SU-DHL-6 (cell line): ENCODE results near the gene NEK11.

ENCODE experiments used
- H2AFZ ChIP-seq: fragments of 200-600 bp; sonication (generic); 2 replicates; pipeline ENCODE4 v1.6.1; 2014; ENCODE audit warnings: low read depth, mild to moderate bottlenecking, moderate library complexity, mixed read lengths, antibody characterized with exemption, low read length; ENCODE audit not compliant: severe bottlenecking
- H3F3A ChIP-seq: fragments of 200-600 bp; shearing (Covaris generic); 2 replicates; pipeline ENCODE4 v1.6.0; 2016; ENCODE audit warnings: antibody characterized with exemption, mild to moderate bottlenecking; ENCODE audit not compliant: insufficient read depth
- H3K27ac ChIP-seq: fragments of 200-600 bp; sonication (generic); 2 replicates; pipeline ENCODE4 v1.5.1; 2016; ENCODE audit warnings: low read depth, mild to moderate bottlenecking, low read length, moderate library complexity, mixed read lengths
- H3K27me3 ChIP-seq: fragments of 200-600 bp; sonication (generic), shearing (Covaris generic); 2 replicates; pipeline ENCODE4 v1.6.0; 2014; ENCODE audit warnings: mild to moderate bottlenecking, low read length
- H3K36me3 ChIP-seq: fragments of 200-600 bp; sonication (generic); 2 replicates; pipeline ENCODE4 v1.6.1; 2014; ENCODE audit warnings: mild to moderate bottlenecking, low read length, mixed read lengths
- H3K4me2 ChIP-seq: fragments of 300-600, 200-600 bp; shearing (Covaris generic), sonication (generic); 2 replicates; pipeline ENCODE4 v1.6.0; 2014; ENCODE audit warnings: low read length, low read depth, mild to moderate bottlenecking; ENCODE audit not compliant: poor library complexity, severe bottlenecking
- H3K4me3 ChIP-seq: fragments of 200-600 bp; sonication (generic); 2 replicates; pipeline ENCODE4 v1.5.1; 2014; ENCODE audit warnings: antibody characterized with exemption, low read length, mild to moderate bottlenecking, mixed read lengths; ENCODE audit not compliant: insufficient read depth, poor library complexity, severe bottlenecking
- H3K79me2 ChIP-seq: fragments of 200-600 bp; sonication (generic); 2 replicates; pipeline ENCODE4 v1.6.1; 2014; ENCODE audit warnings: mild to moderate bottlenecking, low read length, moderate library complexity; ENCODE audit not compliant: insufficient read depth
- H3K9ac ChIP-seq: fragments of 200-600 bp; sonication (generic); 2 replicates; pipeline ENCODE4 v1.7.0; 2014; ENCODE audit warnings: mild to moderate bottlenecking, low read length
- H3K9me2 ChIP-seq: fragments of 200-600 bp; sonication (generic); replicated peaks from 2 replicates; pipeline ENCODE4 v1.6.1; 2014; ENCODE audit warnings: low read length; ENCODE audit not compliant: insufficient read depth
- H3K9me3 ChIP-seq: fragments of 200-600 bp; sonication (generic); 2 replicates; pipeline ENCODE4 v1.6.1; 2014; ENCODE audit warnings: low read length, mixed read lengths; ENCODE audit not compliant: insufficient read depth
- H4K20me1 ChIP-seq: fragments of 200-600 bp; sonication (generic); 2 replicates; pipeline ENCODE4 v1.6.1; 2014; ENCODE audit warnings: low read depth, mild to moderate bottlenecking, antibody characterized with exemption, low read length, moderate library complexity, mixed read lengths
- EZH2phosphoT487 ChIP-seq: fragments of 200-600 bp; sonication (generic), shearing (Covaris generic); conservative IDR thresholded peaks from 2 replicates; pipeline ENCODE4 v1.6.1; 2018; ENCODE audit warnings: mild to moderate bottlenecking, antibody characterized with exemption, low read length, moderate library complexity, mixed read lengths
- TF ChIP-seq, protein P1 (sequence below): fragments of 200-600 bp; sonication (generic); IDR thresholded peaks from one replicate; pipeline ENCODE4 v1.5.1; 2017; ENCODE audit warnings: antibody characterized with exemption, mild to moderate bottlenecking, low read length, moderate library complexity; ENCODE audit not compliant: insufficient read depth, poor library complexity, severe bottlenecking

Gene NEK11

DNA sequence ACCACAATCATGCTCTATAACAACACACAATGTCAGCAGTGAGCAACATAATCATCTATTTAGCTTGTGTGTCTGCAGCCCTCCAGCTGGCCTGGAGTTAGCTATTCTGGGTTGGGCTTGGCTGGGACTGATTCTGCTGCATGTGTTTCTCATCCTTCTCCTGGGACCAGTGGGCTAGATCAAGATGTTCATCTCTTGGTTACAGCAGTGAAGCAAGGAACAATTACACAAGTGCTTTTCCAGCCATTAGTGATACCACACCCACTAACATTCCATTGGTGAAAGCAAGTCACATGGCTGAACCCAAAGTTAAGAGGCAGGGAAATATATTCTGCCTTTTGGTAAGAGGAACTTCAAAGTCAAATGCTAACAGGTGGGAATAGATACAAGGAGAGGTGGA, 369.5 kb downstream of the NEK11 start:
- no peaks in the 10 kb centered on the region for H3K27me3 ChIP-seq
- no peak overlapping the region for H2AFZ ChIP-seq
- H3K9me3 ChIP-seq = no peaks in the 10 kb centered on the region
- no peaks in the 10 kb centered on the region for H3F3A ChIP-seq
- H3K4me3 ChIP-seq = no peak overlapping the region
- no peak overlapping the region for H3K9ac ChIP-seq
- no peaks in the 10 kb centered on the region for H3K36me3 ChIP-seq
- no peak overlapping the region for H3K4me2 ChIP-seq
- no peaks in the 10 kb centered on the region for H3K79me2 ChIP-seq
- H4K20me1 ChIP-seq = no peaks in the 10 kb centered on the region
- H3K9me2 ChIP-seq = no peaks in the 10 kb centered on the region
- H3K27ac ChIP-seq = no peak overlapping the region
- TF ChIP-seq EZH2phosphoT487 = no peak
- TF ChIP-seq, protein P1, sequence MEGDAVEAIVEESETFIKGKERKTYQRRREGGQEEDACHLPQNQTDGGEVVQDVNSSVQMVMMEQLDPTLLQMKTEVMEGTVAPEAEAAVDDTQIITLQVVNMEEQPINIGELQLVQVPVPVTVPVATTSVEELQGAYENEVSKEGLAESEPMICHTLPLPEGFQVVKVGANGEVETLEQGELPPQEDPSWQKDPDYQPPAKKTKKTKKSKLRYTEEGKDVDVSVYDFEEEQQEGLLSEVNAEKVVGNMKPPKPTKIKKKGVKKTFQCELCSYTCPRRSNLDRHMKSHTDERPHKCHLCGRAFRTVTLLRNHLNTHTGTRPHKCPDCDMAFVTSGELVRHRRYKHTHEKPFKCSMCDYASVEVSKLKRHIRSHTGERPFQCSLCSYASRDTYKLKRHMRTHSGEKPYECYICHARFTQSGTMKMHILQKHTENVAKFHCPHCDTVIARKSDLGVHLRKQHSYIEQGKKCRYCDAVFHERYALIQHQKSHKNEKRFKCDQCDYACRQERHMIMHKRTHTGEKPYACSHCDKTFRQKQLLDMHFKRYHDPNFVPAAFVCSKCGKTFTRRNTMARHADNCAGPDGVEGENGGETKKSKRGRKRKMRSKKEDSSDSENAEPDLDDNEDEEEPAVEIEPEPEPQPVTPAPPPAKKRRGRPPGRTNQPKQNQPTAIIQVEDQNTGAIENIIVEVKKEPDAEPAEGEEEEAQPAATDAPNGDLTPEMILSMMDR = no peak

GRCh38 chr3:131397889-131398288, 371.2 kb downstream of the NEK11 start:
- Histone ChIP-seq H2AFZ (no peak overlapping the region), H3K4me3 (no peak overlapping the region), H3K9ac (no peak overlapping the region), H4K20me1 (no peaks in the 10 kb centered on the region), H3K79me2 (no peaks in the 10 kb centered on the region), H3K9me3 (no peaks in the 10 kb centered on the region), H3K9me2 (no peaks in the 10 kb centered on the region), H3K4me2 (no peak overlapping the region), H3K27me3 (no peaks in the 10 kb centered on the region), H3K27ac (no peak overlapping the region), H3K36me3 (no peaks in the 10 kb centered on the region), H3F3A (no peaks in the 10 kb centered on the region)
- TF ChIP-seq EZH2phosphoT487 = no peak
